A549 (cell line): Measurements from ENCODE around the gene TCOF1. TPM values are rescaled to one million over a fixed set of nuclear protein-coding genes. Genes with fewer than 3 reads are reported as not detected.

Experiments
- ATAC-seq, 2 experiments: fragments of 200-7000 bp in 1 of 2; fragments of >200 bp in 1 of 2; cut with Nextera tagmentation in 1 of 2; cut with Tn5 transposase in 1 of 2; 3 replicates each; pipeline versions ENCODE4 v1.8.0 to v1.9.1; 2018 to 2020; ENCODE audit warnings: mild to moderate bottlenecking in 1 of 2, moderate library complexity in 1 of 2
- CTCF ChIA-PET: fragments of 300-600 bp; sonication (Branson Sonifier 250); formaldehyde crosslinking; extraction: SDS; loops from one replicate; lab custom pipeline; 2021; ENCODE audit warnings: antibody characterized with exemption, inconsistent platforms; lab: Yijun Ruan, JAX
- POLR2A ChIA-PET: fragments of 350-600 bp; formaldehyde crosslinking; extraction: SDS; loops from one replicate; lab custom pipeline; 2021; ENCODE audit warnings: antibody characterized with exemption, inconsistent platforms; lab: Yijun Ruan, JAX
- DNase-seq, 2 experiments: peaks; one replicate each; pipeline versions ENCODE4 v3.0.0 to v3.0.0-alpha.2; 2011 to 2016; ENCODE audit warnings: low read depth in 1 of 2, low spot score in 1 of 2
- FAIRE-seq: peaks from 2 replicates; lab custom pipeline; 2011; peaks lifted over from hg19 to GRCh38; lab: Jason Lieb, UNC
- H3K27ac ChIP-seq, 2 experiments: fragments of >200 bp; sonication (Bioruptor Twin); formaldehyde crosslinking; 3 replicates each; pipeline ENCODE4 v1.5.1; 2016 to 2017
- H3K4me1 ChIP-seq: fragments of >200 bp; sonication (Bioruptor Twin); formaldehyde crosslinking; 3 replicates; pipeline ENCODE4 v1.6.1; 2016
- H3K4me2 ChIP-seq: fragments of >200 bp; sonication (Bioruptor Twin); formaldehyde crosslinking; 3 replicates; pipeline ENCODE4 v1.6.1; 2016
- H3K4me3 ChIP-seq: fragments of >200 bp; sonication (Bioruptor Twin); formaldehyde crosslinking; 3 replicates; pipeline ENCODE4 v1.5.1; 2016
- H3K9me3 ChIP-seq: fragments of >200 bp; sonication (Bioruptor Twin); formaldehyde crosslinking; 3 replicates; pipeline ENCODE4 v1.6.1; 2016
- BCL3 ChIP-seq: fragments of >200 bp; sonication (Bioruptor Twin); formaldehyde crosslinking; IDR thresholded peaks from 3 replicates; pipeline ENCODE4 v1.6.1; 2016
- BHLHE40 ChIP-seq: IDR thresholded peaks from 2 replicates; pipeline ENCODE4 v1.6.1; 2012; ENCODE audit warnings: low read depth, low read length, inconsistent platforms
- CHD2 ChIP-seq: fragments of 150-350 bp; IDR thresholded peaks from 2 replicates; pipeline ENCODE4 v1.6.1; 2014; ENCODE audit warnings: low read length; ENCODE audit not compliant: partially characterized antibody
- E2F6 ChIP-seq: IDR thresholded peaks from 2 replicates; pipeline ENCODE4 v1.6.1; 2012; ENCODE audit warnings: low read depth, borderline replicate concordance
- EHMT2 ChIP-seq: fragments of 200-600 bp; sonication (generic); IDR thresholded peaks from 2 replicates; pipeline ENCODE4 v1.6.1; 2016; ENCODE audit warnings: antibody characterized with exemption, low read depth, mild to moderate bottlenecking, moderate library complexity
- FOSB ChIP-seq: fragments of 250-450 bp; sonication (Bioruptor Pico); IDR thresholded peaks from 2 replicates; pipeline ENCODE4 v1.5.0; 2020; ENCODE audit warnings: mild to moderate bottlenecking, moderate library complexity
- FOSL2 ChIP-seq, 2 experiments: fragments of 450-650 bp in 1 of 2; fragments of >200 bp in 1 of 2; sonication (Bioruptor Twin) in 1 of 2; formaldehyde crosslinking; IDR thresholded peaks; 2 replicates each; pipeline versions ENCODE4 v1.5.0 to v1.6.1; 2016 to 2020; ENCODE audit warnings: mild to moderate bottlenecking in 1 of 2, moderate library complexity in 1 of 2
- FOXS1 ChIP-seq: fragments of 250-450 bp; sonication (Bioruptor Pico); IDR thresholded peaks from 2 replicates; pipeline ENCODE4 v1.5.0; 2020; ENCODE audit warnings: mild to moderate bottlenecking, moderate library complexity
- KDM1A ChIP-seq: fragments of 200-600 bp; sonication (generic); IDR thresholded peaks from 2 replicates; pipeline ENCODE4 v1.6.1; 2016; ENCODE audit warnings: low read depth, mild to moderate bottlenecking
- MAFK ChIP-seq: fragments of 450-650 bp; IDR thresholded peaks from 2 replicates; pipeline ENCODE4 v1.6.1; 2014; ENCODE audit not compliant: partially characterized antibody
- PHF8 ChIP-seq: fragments of 200-600 bp; sonication (generic); IDR thresholded peaks from 2 replicates; pipeline ENCODE4 v1.6.1; 2016; ENCODE audit warnings: low read depth, mild to moderate bottlenecking, antibody characterized with exemption, moderate library complexity, borderline replicate concordance
- POLR2A ChIP-seq: IDR thresholded peaks from 2 replicates; pipeline ENCODE4 v1.6.1; 2012; ENCODE audit warnings: mild to moderate bottlenecking, low read length
- RCOR1 ChIP-seq: fragments of 150-350 bp; IDR thresholded peaks from 2 replicates; pipeline ENCODE4 v1.6.1; 2014; ENCODE audit warnings: antibody characterized with exemption, low read length, low read depth
- SMC3 ChIP-seq: fragments of >200 bp; sonication (Bioruptor Twin); formaldehyde crosslinking; IDR thresholded peaks from 3 replicates; pipeline ENCODE4 v1.6.1; 2018; ENCODE audit warnings: inconsistent platforms
- TFCP2L1 ChIP-seq: fragments of 250-450 bp; sonication (Bioruptor Pico); IDR thresholded peaks from 2 replicates; pipeline ENCODE4 v1.5.0; 2021; ENCODE audit warnings: mild to moderate bottlenecking
- TP53 ChIP-seq: fragments of 250-450 bp; sonication (Bioruptor Pico); IDR thresholded peaks from 2 replicates; pipeline ENCODE4 v1.5.0; 2021; ENCODE audit warnings: mild to moderate bottlenecking, moderate library complexity
- ZFP36 ChIP-seq: fragments of 450-650 bp; IDR thresholded peaks from 2 replicates; pipeline ENCODE4 v1.6.1; 2014; ENCODE audit warnings: borderline replicate concordance; ENCODE audit not compliant: partially characterized antibody
- ZNF302 ChIP-seq: fragments of 250-450 bp; sonication (Bioruptor Pico); IDR thresholded peaks from 2 replicates; pipeline ENCODE4 v1.9.0; 2021; ENCODE audit warnings: inconsistent platforms, mild to moderate bottlenecking, moderate library complexity
- WGBS: methylation state at CpG from one replicate; pipeline ENCODE4 v1.1.6; 2017; ENCODE audit errors: missing lambda C conversion rate; 5-methylcytosine and 5-hydroxymethylcytosine counted together
- polyA plus RNA-seq, 4 experiments: library from polyadenylated mRNA; depleted of rRNA in 3 of 4; stranded (reverse); fragments of >200 nt; fragmentation: RNase III in 1 of 4; extraction: RNeasy Plus Mini Kit Qiagen cat#74134 plus additional on column Dnase treatment in 1 of 4; gene quantifications; 2 replicates in 3 of 4; 3 replicates in 1 of 4; pipeline ENCODE4 v1.2.3, GENCODE V29; 2011 to 2017
- TF ChIP-seq, protein P1 (sequence below): IDR thresholded peaks from 2 replicates; pipeline ENCODE4 v1.6.1; 2012
- TF ChIP-seq, protein P2 (sequence below): fragments of 250-450 bp; sonication (Bioruptor Pico); IDR thresholded peaks from 2 replicates; pipeline ENCODE4 v1.5.0; 2020; ENCODE audit warnings: low read depth, mild to moderate bottlenecking, moderate library complexity
- TF ChIP-seq, protein P3 (sequence below): fragments of 200-600 bp; sonication (generic); IDR thresholded peaks from 2 replicates; pipeline ENCODE4 v1.6.1; 2016; ENCODE audit warnings: antibody characterized with exemption, mild to moderate bottlenecking, moderate library complexity

The TCOF1 gene
- polyA plus RNA-seq, 2 of the 4 experiments (the other 2 are of a cell fraction) = 17.5 to 47.1 TPM

GRCh38 chr5:150311015-150311692 is 46.3 kb upstream of the TCOF1 start:
- FAIRE-seq (no peak), ATAC-seq (no peak), DNase-seq (no peak)
- no peak overlapping the region for H3K4me3 ChIP-seq
- peaks cover 14% of the 10 kb centered on the region for H3K4me1 ChIP-seq
- WGBS = 94% methylated on average over 7 of the region's 7 CpGs
- POLR2A ChIA-PET = no interaction called here
- no peaks in the 10 kb centered on the region for H3K9me3 ChIP-seq
- TF ChIP-seq ZFP36 (no peak), EHMT2 (no peak), ZNF302 (CRISPR knock-in tag) (no peak), TFCP2L1 (CRISPR knock-in tag) (no peak), TP53 (CRISPR knock-in tag) (no peak), RCOR1 (no peak), POLR2A (no peak)
- TF ChIP-seq, protein P1, sequence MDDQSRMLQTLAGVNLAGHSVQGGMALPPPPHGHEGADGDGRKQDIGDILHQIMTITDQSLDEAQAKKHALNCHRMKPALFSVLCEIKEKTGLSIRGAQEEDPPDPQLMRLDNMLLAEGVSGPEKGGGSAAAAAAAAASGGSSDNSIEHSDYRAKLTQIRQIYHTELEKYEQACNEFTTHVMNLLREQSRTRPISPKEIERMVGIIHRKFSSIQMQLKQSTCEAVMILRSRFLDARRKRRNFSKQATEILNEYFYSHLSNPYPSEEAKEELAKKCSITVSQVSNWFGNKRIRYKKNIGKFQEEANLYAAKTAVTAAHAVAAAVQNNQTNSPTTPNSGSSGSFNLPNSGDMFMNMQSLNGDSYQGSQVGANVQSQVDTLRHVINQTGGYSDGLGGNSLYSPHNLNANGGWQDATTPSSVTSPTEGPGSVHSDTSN = no peak
- TF ChIP-seq, protein P2, sequence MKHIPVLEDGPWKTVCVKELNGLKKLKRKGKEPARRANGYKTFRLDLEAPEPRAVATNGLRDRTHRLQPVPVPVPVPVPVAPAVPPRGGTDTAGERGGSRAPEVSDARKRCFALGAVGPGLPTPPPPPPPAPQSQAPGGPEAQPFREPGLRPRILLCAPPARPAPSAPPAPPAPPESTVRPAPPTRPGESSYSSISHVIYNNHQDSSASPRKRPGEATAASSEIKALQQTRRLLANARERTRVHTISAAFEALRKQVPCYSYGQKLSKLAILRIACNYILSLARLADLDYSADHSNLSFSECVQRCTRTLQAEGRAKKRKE = no peak
- TF ChIP-seq, protein P3, sequence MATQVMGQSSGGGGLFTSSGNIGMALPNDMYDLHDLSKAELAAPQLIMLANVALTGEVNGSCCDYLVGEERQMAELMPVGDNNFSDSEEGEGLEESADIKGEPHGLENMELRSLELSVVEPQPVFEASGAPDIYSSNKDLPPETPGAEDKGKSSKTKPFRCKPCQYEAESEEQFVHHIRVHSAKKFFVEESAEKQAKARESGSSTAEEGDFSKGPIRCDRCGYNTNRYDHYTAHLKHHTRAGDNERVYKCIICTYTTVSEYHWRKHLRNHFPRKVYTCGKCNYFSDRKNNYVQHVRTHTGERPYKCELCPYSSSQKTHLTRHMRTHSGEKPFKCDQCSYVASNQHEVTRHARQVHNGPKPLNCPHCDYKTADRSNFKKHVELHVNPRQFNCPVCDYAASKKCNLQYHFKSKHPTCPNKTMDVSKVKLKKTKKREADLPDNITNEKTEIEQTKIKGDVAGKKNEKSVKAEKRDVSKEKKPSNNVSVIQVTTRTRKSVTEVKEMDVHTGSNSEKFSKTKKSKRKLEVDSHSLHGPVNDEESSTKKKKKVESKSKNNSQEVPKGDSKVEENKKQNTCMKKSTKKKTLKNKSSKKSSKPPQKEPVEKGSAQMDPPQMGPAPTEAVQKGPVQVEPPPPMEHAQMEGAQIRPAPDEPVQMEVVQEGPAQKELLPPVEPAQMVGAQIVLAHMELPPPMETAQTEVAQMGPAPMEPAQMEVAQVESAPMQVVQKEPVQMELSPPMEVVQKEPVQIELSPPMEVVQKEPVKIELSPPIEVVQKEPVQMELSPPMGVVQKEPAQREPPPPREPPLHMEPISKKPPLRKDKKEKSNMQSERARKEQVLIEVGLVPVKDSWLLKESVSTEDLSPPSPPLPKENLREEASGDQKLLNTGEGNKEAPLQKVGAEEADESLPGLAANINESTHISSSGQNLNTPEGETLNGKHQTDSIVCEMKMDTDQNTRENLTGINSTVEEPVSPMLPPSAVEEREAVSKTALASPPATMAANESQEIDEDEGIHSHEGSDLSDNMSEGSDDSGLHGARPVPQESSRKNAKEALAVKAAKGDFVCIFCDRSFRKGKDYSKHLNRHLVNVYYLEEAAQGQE = no peak
- H3K27ac ChIP-seq = peak overlapping the region in 1 of 2 experiments; percentile 40; a peak in 2 of 6 replicates
- CTCF ChIA-PET = interaction anchor here (1.0 to 3.2 kb wide), 5 partner anchors 9 to 38 kb away, joined by 3 to 17 read pairs (median 5); partner anchors contain the start of gene ARSI
- no peak overlapping the region for H3K4me2 ChIP-seq

DNA sequence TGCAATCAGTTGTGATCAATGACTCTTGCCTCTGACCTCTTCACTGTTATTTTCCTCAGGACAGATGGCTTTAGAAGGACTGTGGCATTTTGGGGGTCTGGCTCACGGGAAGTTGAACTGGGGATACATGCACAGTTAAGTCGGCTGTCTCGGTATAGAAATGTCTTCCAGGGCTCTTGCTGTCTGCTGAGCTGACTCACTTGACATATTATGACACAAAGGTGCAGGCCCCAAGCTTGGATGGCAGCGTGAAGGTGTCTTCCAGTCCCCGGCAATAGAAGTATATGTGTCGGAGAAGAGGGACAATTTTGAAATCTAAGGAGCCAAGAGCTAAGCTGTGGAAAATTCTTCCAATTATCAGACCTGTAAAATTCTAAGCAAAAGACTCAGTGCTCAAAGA is 45.0 kb upstream of the TCOF1 start:
- WGBS = 88% methylated on average over 6 of the region's 6 CpGs
- CTCF ChIA-PET = interaction anchor here (1.5 to 3.2 kb wide), 4 partner anchors 10 to 38 kb away, joined by 5 to 17 read pairs (median 10); partner anchors contain the start of gene ARSI
- ATAC-seq (no peak), DNase-seq (no peak), FAIRE-seq (no peak)
- no peak overlapping the region for H3K4me2 ChIP-seq
- peak overlapping the region in 1 of 2 experiments; percentile 43; a peak in 4 of 6 replicates for H3K27ac ChIP-seq
- POLR2A ChIA-PET = no interaction called here
- peaks cover 28% of the 10 kb centered on the region for H3K4me1 ChIP-seq
- no peak for TF ChIP-seq FOSL2 (IDR thresholded peaks at IDR 0.05)
- no peak for TF ChIP-seq FOSL2 (CRISPR knock-in tag; IDR thresholded peaks at IDR 0.05)
- no peak for TF ChIP-seq BHLHE40
- no peak for TF ChIP-seq FOXS1 (CRISPR knock-in tag)
- TF ChIP-seq, protein P2 = no peak
- no peak for TF ChIP-seq CHD2
- no peak for TF ChIP-seq FOSB (CRISPR knock-in tag)
- TF ChIP-seq SMC3 = no peak
- no peak for TF ChIP-seq BCL3
- TF ChIP-seq PHF8 = no peak
- TF ChIP-seq MAFK = no peak
- no peak for TF ChIP-seq KDM1A
- TF ChIP-seq E2F6 = no peak
- TF ChIP-seq, protein P1 = no peak
- no peak overlapping the region for H3K4me3 ChIP-seq
- H3K9me3 ChIP-seq = no peaks in the 10 kb centered on the region
